BLaER1 treated with 17β-estradiol and CSF1 and Interleukin-3, amounts not matched to agents 10 nM and 100 nM (cell line): ENCODE results near the gene ANKRD10.
"Not testable (repeated sequence)": the region's sequence is repeated elsewhere in the genome, so short reads cannot be mapped to it uniquely, and the experiment has no call there.

ENCODE experiments used
- H3K27ac ChIP-seq, 11 experiments: shearing (Covaris generic); formaldehyde crosslinking; 2 replicates each; pipeline ENCODE4 v1.8.1; 2022
- H3K27me3 ChIP-seq, 11 experiments: shearing (Covaris generic); formaldehyde crosslinking; 2 replicates each; pipeline ENCODE4 v1.8.1; 2022
- H3K36me3 ChIP-seq, 11 experiments: shearing (Covaris generic); formaldehyde crosslinking; 2 replicates each; pipeline ENCODE4 v1.8.1; 2022
- H3K4me1 ChIP-seq, 10 experiments: shearing (Covaris generic); formaldehyde crosslinking; 2 replicates each; pipeline ENCODE4 v1.8.1; 2022
- H3K4me2 ChIP-seq, 11 experiments: shearing (Covaris generic); formaldehyde crosslinking; 2 replicates each; pipeline ENCODE4 v1.8.1; 2022
- H3K4me3 ChIP-seq, 10 experiments: shearing (Covaris generic); formaldehyde crosslinking; 2 replicates each; pipeline ENCODE4 v1.8.1; 2022
- H3K9ac ChIP-seq, 11 experiments: shearing (Covaris generic); formaldehyde crosslinking; 2 replicates each; pipeline ENCODE4 v1.8.1; 2022
- H3K9me3 ChIP-seq, 11 experiments: shearing (Covaris generic); formaldehyde crosslinking; replicated peaks in 1 of 11; 2 replicates each; pipeline ENCODE4 v1.8.1; 2022
- H4K20me1 ChIP-seq, 11 experiments: shearing (Covaris generic); formaldehyde crosslinking; 2 replicates each; pipeline ENCODE4 v1.8.1; 2022
- Cebpa-rat ChIP-seq, 11 experiments: shearing (Covaris generic); IDR thresholded peaks; 2 replicates each; pipeline ENCODE4 v1.8.1; 2022

ANKRD10 gene

GRCh38 chr13:110854866-110855265, 60.0 kb downstream of the ANKRD10 start:
- H3K4me3 ChIP-seq: no peak overlapping the region
- H3K27ac ChIP-seq: no peak overlapping the region
- H3K9me3 ChIP-seq: peaks cover 22 to 39% (median 27%) of the 10 kb centered on the region in 11 experiments
- no peak overlapping the region for H3K9ac ChIP-seq
- no peaks in the 10 kb centered on the region for H3K27me3 ChIP-seq
- H4K20me1 ChIP-seq: no peaks in the 10 kb centered on the region
- no peaks in the 10 kb centered on the region for H3K36me3 ChIP-seq
- H3K4me1 ChIP-seq: peaks cover 0 to 13% (median 3%) of the 10 kb centered on the region in 10 experiments; a peak in 9 of 20 replicates
- peak overlapping the region in 5 of 11 experiments; percentile 17 to 55 (median 23); a peak in 6 of 22 replicates for H3K4me2 ChIP-seq
- no peak for TF ChIP-seq Cebpa-rat (IDR thresholded peaks at IDR 0.05)

- no peaks in the 10 kb centered on the region for H3K36me3 ChIP-seq
- TF ChIP-seq Cebpa-rat (IDR thresholded peaks at IDR 0.05): no peak
- H3K27ac ChIP-seq: no peak overlapping the region
- H3K4me1 ChIP-seq: peaks cover 0 to 13% (median 3%) of the 10 kb centered on the region in 10 experiments; a peak in 9 of 20 replicates
- H3K27me3 ChIP-seq: no peaks in the 10 kb centered on the region
- no peak overlapping the region for H3K4me3 ChIP-seq
- H3K9ac ChIP-seq: no peak overlapping the region
- peaks cover 22 to 39% (median 27%) of the 10 kb centered on the region in 11 experiments for H3K9me3 ChIP-seq
- H4K20me1 ChIP-seq: no peaks in the 10 kb centered on the region
- H3K4me2 ChIP-seq: no peak overlapping the region
These were observed 61.6 kb downstream of the ANKRD10 start for GRCh38 chr13:110853235-110853721.

- peaks cover 0 to 11% (median 3%) of the 10 kb centered on the region in 10 experiments; a peak in 9 of 20 replicates for H3K4me1 ChIP-seq
- H3K9me3 ChIP-seq: peaks cover 0 to 16% (median 4%) of the 10 kb centered on the region in 11 experiments; a peak in 8 of 22 replicates
- no peak for TF ChIP-seq Cebpa-rat (IDR thresholded peaks at IDR 0.05)
These were observed 64.0 kb downstream of the ANKRD10 start for GRCh38 chr13:110850840-110851239.

GRCh38 chr13:110850006-110850405, 64.9 kb downstream of the ANKRD10 start:
- H4K20me1 ChIP-seq: no peaks in the 10 kb centered on the region
- no peaks in the 10 kb centered on the region for H3K36me3 ChIP-seq
- H3K27ac ChIP-seq: no peak overlapping the region

More at GRCh38 chr13:110850840-110851239, 64.0 kb downstream of the ANKRD10 start:
- no peak overlapping the region for H3K4me2 ChIP-seq
- no peaks in the 10 kb centered on the region for H4K20me1 ChIP-seq
- H3K4me3 ChIP-seq: no peak overlapping the region
- H3K9ac ChIP-seq: no peak overlapping the region
- H3K27ac ChIP-seq: no peak overlapping the region
- H3K27me3 ChIP-seq: no peaks in the 10 kb centered on the region
- no peaks in the 10 kb centered on the region for H3K36me3 ChIP-seq

GRCh38 chr13:110845520-110845919, 69.3 kb downstream of the ANKRD10 start:
- H3K4me1 ChIP-seq: no peaks in the 10 kb centered on the region
- no peak overlapping the region for H3K9ac ChIP-seq
- peaks cover 0 to 8% (median 0%) of the 10 kb centered on the region in 11 experiments; a peak in 6 of 22 replicates for H3K9me3 ChIP-seq
- H3K4me3 ChIP-seq: no peak overlapping the region
- no peak for TF ChIP-seq Cebpa-rat (IDR thresholded peaks at IDR 0.05)
- no peaks in the 10 kb centered on the region for H3K27me3 ChIP-seq
- no peak overlapping the region for H3K27ac ChIP-seq
- no peak overlapping the region for H3K4me2 ChIP-seq
- H4K20me1 ChIP-seq: no peaks in the 10 kb centered on the region
- H3K36me3 ChIP-seq: no peaks in the 10 kb centered on the region

More at GRCh38 chr13:110850006-110850405, 64.9 kb downstream of the ANKRD10 start:
- no peak for TF ChIP-seq Cebpa-rat (IDR thresholded peaks at IDR 0.05)
- no peaks in the 10 kb centered on the region for H3K27me3 ChIP-seq
- peaks cover 0 to 3% (median 0%) of the 10 kb centered on the region in 10 experiments; a peak in 4 of 20 replicates for H3K4me1 ChIP-seq
- H3K4me3 ChIP-seq: no peak overlapping the region
- no peak overlapping the region for H3K9ac ChIP-seq
- no peak overlapping the region for H3K4me2 ChIP-seq
- H3K9me3 ChIP-seq: peaks cover 0 to 12% (median 4%) of the 10 kb centered on the region in 11 experiments; a peak in 6 of 22 replicates

DNA sequence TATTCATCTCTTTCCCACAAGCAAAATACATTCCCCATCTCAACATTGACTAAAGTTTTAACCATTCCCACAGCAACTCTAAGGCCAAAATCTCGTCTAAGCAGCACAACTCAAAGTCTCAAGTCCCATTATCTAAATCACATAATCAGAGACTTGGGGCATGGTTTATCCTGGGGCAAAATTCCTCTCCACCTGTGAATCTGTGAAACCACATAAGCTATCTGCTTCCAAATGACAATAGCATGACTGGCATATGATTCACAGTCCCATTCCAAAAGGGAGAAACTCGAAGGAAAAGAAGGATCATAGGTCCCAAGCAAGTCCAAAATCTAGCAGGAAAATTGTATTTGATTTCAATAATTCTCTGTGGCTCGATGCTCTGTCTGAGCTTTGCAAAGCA, 73.0 kb downstream of the ANKRD10 start:
- no peaks in the 10 kb centered on the region for H3K36me3 ChIP-seq
- no peaks in the 10 kb centered on the region for H4K20me1 ChIP-seq
- peaks cover 0 to 8% (median 0%) of the 10 kb centered on the region in 11 experiments; a peak in 6 of 22 replicates for H3K9me3 ChIP-seq
- H3K27me3 ChIP-seq: no peaks in the 10 kb centered on the region
- no peak for TF ChIP-seq Cebpa-rat (IDR thresholded peaks at IDR 0.05)
- no peak overlapping the region for H3K4me2 ChIP-seq
- H3K4me3 ChIP-seq: no peak overlapping the region
- no peak overlapping the region for H3K27ac ChIP-seq
- H3K4me1 ChIP-seq: no peaks in the 10 kb centered on the region
- H3K9ac ChIP-seq: no peak overlapping the region

- no peak overlapping the region for H3K9ac ChIP-seq
- peaks cover 0 to 8% (median 0%) of the 10 kb centered on the region in 11 experiments; a peak in 6 of 22 replicates for H3K9me3 ChIP-seq
- H3K4me3 ChIP-seq: no peak overlapping the region
- H3K4me1 ChIP-seq: no peaks in the 10 kb centered on the region
- H3K27me3 ChIP-seq: no peaks in the 10 kb centered on the region
- no peaks in the 10 kb centered on the region for H4K20me1 ChIP-seq
- no peak overlapping the region for H3K4me2 ChIP-seq
- no peak overlapping the region for H3K27ac ChIP-seq
- H3K36me3 ChIP-seq: no peaks in the 10 kb centered on the region
- no peak for TF ChIP-seq Cebpa-rat (IDR thresholded peaks at IDR 0.05)
These were observed 73.5 kb downstream of the ANKRD10 start for GRCh38 chr13:110841406-110841805.

- Histone ChIP-seq H3K27ac (no peak overlapping the region), H4K20me1 (no peaks in the 10 kb centered on the region), H3K4me1 (no peaks in the 10 kb centered on the region), H3K27me3 (no peaks in the 10 kb centered on the region), H3K4me3 (no peak overlapping the region), H3K4me2 (no peak overlapping the region), H3K9ac (no peak overlapping the region), H3K36me3 (no peaks in the 10 kb centered on the region), H3K9me3 (peaks cover 0 to 8% (median 0%) of the 10 kb centered on the region in 11 experiments; a peak in 6 of 22 replicates)
- no peak for TF ChIP-seq Cebpa-rat (IDR thresholded peaks at IDR 0.05)
These were observed 75.9 kb downstream of the ANKRD10 start for GRCh38 chr13:110838867-110839538.

GRCh38 chr13:110838116-110838515, 76.8 kb downstream of the ANKRD10 start:
- Histone ChIP-seq H3K4me1 (no peaks in the 10 kb centered on the region), H3K9ac (no peak overlapping the region), H4K20me1 (no peaks in the 10 kb centered on the region), H3K4me2 (no peak overlapping the region), H3K36me3 (no peaks in the 10 kb centered on the region), H3K9me3 (peaks cover 0 to 8% (median 0%) of the 10 kb centered on the region in 11 experiments; a peak in 5 of 22 replicates), H3K27ac (no peak overlapping the region), H3K4me3 (no peak overlapping the region), H3K27me3 (no peaks in the 10 kb centered on the region)
- TF ChIP-seq Cebpa-rat (IDR thresholded peaks at IDR 0.05): no peak

- H4K20me1 ChIP-seq, H3K9ac ChIP-seq, H3K27me3 ChIP-seq, H3K36me3 ChIP-seq, H3K9me3 ChIP-seq, H3K4me2 ChIP-seq, H3K27ac ChIP-seq, H3K4me1 ChIP-seq, H3K4me3 ChIP-seq: not testable (repeated sequence)
These were observed 77.3 kb downstream of the ANKRD10 start for GRCh38 chr13:110837397-110838061.
